OCI-LY3 (cell line): ENCODE measurements around the gene EME1.

Experiments used
- H2AFZ ChIP-seq: fragments of 200-600, 300-600 bp; shearing (Covaris generic); 2 replicates; pipeline ENCODE4 v1.6.0; 2014; ENCODE audit warnings: antibody characterized with exemption, low read depth, low read length
- H3K27ac ChIP-seq: fragments of 200-600, 300-600 bp; sonication (generic); 2 replicates; pipeline ENCODE4 v1.5.1; 2014; ENCODE audit warnings: mild to moderate bottlenecking, low read length, moderate library complexity, mixed read lengths
- H3K27me3 ChIP-seq: fragments of 200-600, 300-600 bp; sonication (generic); 2 replicates; pipeline ENCODE4 v1.6.1; 2014; ENCODE audit warnings: low read depth, low read length, mixed read lengths
- H3K36me3 ChIP-seq: fragments of 200-600, 300-600 bp; sonication (generic); replicated peaks from 2 replicates; pipeline ENCODE3; 2014; ENCODE audit warnings: low read depth, low read length, mixed read lengths
- H3K4me1 ChIP-seq: fragments of 300-600, 200-600 bp; sonication (generic); 2 replicates; pipeline ENCODE4 v1.6.1; 2014; ENCODE audit warnings: low read length, mixed read lengths
- H3K4me2 ChIP-seq: fragments of 200-600, 300-600 bp; sonication (generic); 2 replicates; pipeline ENCODE4 v1.6.1; 2014; ENCODE audit warnings: low read length, mixed read lengths
- H3K4me3 ChIP-seq: fragments of 300-600, 200-600 bp; sonication (generic); 2 replicates; pipeline ENCODE4 v1.5.1; 2014; ENCODE audit warnings: antibody characterized with exemption, mild to moderate bottlenecking, low read length, moderate library complexity
- H3K79me2 ChIP-seq: fragments of 300-600, 200-600 bp; shearing (Covaris generic); 2 replicates; pipeline ENCODE4 v1.6.1; 2014; ENCODE audit warnings: mild to moderate bottlenecking, low read length, mixed read lengths
- H3K9ac ChIP-seq: fragments of 300-600, 200-600 bp; shearing (Covaris generic); 2 replicates; pipeline ENCODE4 v1.6.0; 2014; ENCODE audit warnings: mild to moderate bottlenecking, low read length, moderate library complexity
- H3K9me3 ChIP-seq: fragments of 200-600, 300-600 bp; shearing (Covaris generic); 2 replicates; pipeline ENCODE4 v1.6.1; 2014; ENCODE audit warnings: low read length, mixed read lengths; ENCODE audit not compliant: insufficient read depth
- H4K20me1 ChIP-seq: fragments of 200-600, 300-600 bp; sonication (generic); 2 replicates; pipeline ENCODE4 v1.6.1; 2016; ENCODE audit warnings: low read length, mixed read lengths; ENCODE audit not compliant: insufficient read depth
- EZH2phosphoT487 ChIP-seq: fragments of 200-600 bp; shearing (Covaris generic); IDR thresholded peaks from 2 replicates; pipeline ENCODE4 v1.6.1; 2018; ENCODE audit warnings: antibody characterized with exemption, mixed run types, low read depth
- TF ChIP-seq, protein P1 (sequence below): fragments of 200-600, 300-600 bp; sonication (generic); IDR thresholded peaks from 2 replicates; pipeline ENCODE4 v1.5.1; 2014; ENCODE audit warnings: antibody characterized with exemption, low read length, low read depth

EME1 gene

DNA sequence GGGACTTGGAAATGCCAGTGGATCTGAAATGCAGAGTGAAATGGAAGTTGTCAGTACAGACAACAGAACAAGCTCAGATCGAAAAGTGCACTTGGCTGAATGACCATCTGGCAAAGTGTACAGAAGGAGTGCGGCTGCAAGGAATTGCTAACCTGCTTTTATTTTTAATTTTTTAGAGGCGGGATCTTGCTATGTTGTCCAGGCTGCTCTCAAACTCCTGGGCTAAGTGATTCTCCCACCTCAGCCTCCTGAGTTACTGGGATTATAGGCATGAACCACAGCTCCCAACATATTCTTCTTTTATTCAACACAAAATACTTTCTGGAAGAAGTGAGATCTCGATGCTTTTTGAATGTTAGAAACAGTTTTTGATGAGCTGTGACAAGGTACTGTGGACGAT, 20.7 kb downstream of the EME1 start:
- Histone ChIP-seq H2AFZ (no peak overlapping the region), H3K27ac (no peak overlapping the region), H3K27me3 (no peaks in the 10 kb centered on the region), H3K4me3 (no peak overlapping the region), H3K9ac (no peak overlapping the region), H3K79me2 (peaks cover 56% of the 10 kb centered on the region), H3K9me3 (no peaks in the 10 kb centered on the region), H4K20me1 (peaks cover 13% of the 10 kb centered on the region; the same call in 1 of the 2 replicates), H3K4me2 (no peak overlapping the region), H3K4me1 (peaks cover 34% of the 10 kb centered on the region), H3K36me3 (peaks cover 65% of the 10 kb centered on the region)
- TF ChIP-seq EZH2phosphoT487: no peak
- TF ChIP-seq, protein P1, sequence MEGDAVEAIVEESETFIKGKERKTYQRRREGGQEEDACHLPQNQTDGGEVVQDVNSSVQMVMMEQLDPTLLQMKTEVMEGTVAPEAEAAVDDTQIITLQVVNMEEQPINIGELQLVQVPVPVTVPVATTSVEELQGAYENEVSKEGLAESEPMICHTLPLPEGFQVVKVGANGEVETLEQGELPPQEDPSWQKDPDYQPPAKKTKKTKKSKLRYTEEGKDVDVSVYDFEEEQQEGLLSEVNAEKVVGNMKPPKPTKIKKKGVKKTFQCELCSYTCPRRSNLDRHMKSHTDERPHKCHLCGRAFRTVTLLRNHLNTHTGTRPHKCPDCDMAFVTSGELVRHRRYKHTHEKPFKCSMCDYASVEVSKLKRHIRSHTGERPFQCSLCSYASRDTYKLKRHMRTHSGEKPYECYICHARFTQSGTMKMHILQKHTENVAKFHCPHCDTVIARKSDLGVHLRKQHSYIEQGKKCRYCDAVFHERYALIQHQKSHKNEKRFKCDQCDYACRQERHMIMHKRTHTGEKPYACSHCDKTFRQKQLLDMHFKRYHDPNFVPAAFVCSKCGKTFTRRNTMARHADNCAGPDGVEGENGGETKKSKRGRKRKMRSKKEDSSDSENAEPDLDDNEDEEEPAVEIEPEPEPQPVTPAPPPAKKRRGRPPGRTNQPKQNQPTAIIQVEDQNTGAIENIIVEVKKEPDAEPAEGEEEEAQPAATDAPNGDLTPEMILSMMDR: no peak

DNA sequence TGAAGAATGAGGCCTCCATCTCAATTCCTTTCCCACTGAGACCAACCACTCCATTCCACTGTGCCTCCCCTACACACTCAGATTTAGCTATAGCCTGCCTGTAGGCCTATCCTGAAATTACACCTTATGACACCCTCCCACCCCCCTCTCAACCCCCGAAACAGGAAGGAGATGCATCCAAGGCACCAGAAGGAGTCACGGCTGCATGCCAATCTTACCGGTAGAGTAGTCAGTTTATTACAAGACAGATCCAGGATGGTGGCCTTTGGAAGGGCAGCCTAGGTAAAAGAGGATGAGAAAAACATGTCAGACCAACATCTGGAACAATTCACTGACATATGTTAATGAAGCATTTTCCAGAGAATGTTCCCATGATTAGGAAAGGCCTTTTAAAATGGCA, 21.7 kb downstream of the EME1 start:
- H3K9ac ChIP-seq: no peak overlapping the region
- H3K9me3 ChIP-seq: no peaks in the 10 kb centered on the region
- no peak overlapping the region for H3K4me3 ChIP-seq
- no peak overlapping the region for H3K4me2 ChIP-seq
- peaks cover 34% of the 10 kb centered on the region for H3K4me1 ChIP-seq
- no peak overlapping the region for H3K27ac ChIP-seq
- TF ChIP-seq EZH2phosphoT487: no peak
- TF ChIP-seq, protein P1: no peak
- peaks cover 55% of the 10 kb centered on the region for H3K36me3 ChIP-seq
- no peaks in the 10 kb centered on the region for H3K27me3 ChIP-seq
- H3K79me2 ChIP-seq: peaks cover 56% of the 10 kb centered on the region
- H2AFZ ChIP-seq: no peak overlapping the region
- H4K20me1 ChIP-seq: peaks cover 13% of the 10 kb centered on the region; the same call in 1 of the 2 replicates

DNA sequence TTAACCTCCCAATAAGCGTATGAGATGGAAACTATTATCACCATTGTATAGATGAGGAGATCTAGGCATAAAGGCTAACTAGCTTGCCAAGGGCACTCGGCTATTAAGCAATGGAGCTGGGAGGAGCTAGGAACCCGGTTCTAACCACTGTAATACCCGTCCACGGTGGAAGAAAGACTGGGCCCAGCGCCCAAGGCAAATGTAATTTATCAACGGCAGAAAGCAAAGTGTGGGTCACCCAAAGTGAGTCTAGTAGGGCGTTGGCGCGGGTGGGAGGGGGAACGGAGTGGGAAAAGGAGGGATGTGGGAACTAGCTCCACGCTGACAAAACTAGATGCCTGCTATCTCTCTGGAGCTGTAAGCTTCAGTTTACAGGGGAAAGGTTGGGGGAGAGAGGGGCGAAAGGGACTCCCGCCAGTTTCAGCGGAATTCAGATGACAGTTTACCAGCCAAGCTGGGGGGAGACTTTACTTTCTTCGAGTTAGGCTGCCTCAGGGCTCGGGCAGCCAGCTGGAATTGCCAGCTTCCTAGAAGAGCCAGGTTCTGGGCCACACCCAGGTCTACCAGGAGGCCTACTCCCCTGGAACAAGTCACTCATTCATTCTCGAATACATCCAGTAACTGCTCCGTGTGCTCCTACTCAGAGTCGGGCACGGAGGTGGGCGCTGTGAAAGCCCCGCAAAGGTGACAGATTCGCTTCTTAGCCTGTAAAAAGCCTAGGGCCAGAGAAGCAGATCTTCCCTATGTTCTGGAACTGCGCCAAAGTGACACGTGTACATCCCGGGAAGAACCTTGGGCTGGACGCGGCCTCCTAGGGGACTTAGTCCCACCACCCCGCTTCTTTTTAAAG, 23.5 kb downstream of the EME1 start:
- H3K9ac ChIP-seq: peak overlapping the region; percentile 96
- H2AFZ ChIP-seq: no peak overlapping the region
- H3K9me3 ChIP-seq: no peaks in the 10 kb centered on the region
- peaks cover 13% of the 10 kb centered on the region; the same call in 1 of the 2 replicates for H4K20me1 ChIP-seq
- H3K4me1 ChIP-seq: peaks cover 27% of the 10 kb centered on the region
- H3K27ac ChIP-seq: peak overlapping the region; percentile 51
- H3K79me2 ChIP-seq: peaks cover 47% of the 10 kb centered on the region
- H3K4me3 ChIP-seq: peak overlapping the region; percentile 97
- TF ChIP-seq, protein P1: no peak
- no peak for TF ChIP-seq EZH2phosphoT487
- peaks cover 42% of the 10 kb centered on the region for H3K36me3 ChIP-seq
- H3K27me3 ChIP-seq: no peaks in the 10 kb centered on the region
- peak overlapping the region; percentile 95 for H3K4me2 ChIP-seq

DNA sequence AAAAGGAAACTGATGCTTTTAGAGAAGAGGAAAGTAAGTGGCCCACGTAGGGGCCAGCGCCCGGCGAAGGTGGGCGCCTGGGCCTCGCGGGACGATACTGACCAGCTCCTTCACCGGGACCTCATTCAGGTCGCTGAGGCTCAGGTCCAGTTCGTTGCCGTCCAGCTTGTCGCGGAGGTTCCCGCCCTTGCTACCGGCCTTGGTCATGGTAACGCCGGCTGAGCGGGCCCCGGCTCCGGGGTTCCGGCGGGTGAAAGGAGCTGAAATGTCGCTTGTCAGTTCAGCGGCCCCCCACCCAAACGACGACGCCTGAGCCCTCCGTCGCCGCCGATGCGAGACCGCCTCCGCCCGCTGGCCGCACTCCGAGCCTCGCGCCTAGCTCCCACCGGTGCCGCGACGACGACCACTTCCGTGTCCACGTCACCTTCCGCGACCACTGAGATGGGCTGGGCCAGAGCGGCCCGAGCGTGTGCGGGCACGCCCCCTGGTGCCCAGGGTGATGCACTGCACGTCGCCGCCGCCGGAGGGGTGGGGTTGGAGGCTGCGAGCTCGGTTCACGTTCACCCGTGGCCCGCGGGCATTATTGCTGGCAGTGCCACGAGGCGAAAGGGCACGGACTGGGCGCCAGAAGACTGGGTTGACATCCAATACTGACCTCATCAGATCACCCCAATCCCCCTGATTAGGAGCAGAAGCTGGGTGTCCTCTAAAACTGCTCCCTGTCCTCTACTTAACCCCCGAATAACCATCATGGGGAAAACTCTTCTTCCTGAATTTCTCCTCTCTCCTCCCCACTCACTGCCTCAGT, 24.3 kb downstream of the EME1 start, which contains the start of gene LRRC59:
TSS of gene LRRC59 (minus strand) at position 413 of the 808 bp plus-strand sequence. CDS start at position 207, 206 bp downstream.
- Histone ChIP-seq H3K4me1 (peaks cover 18% of the 10 kb centered on the region), H3K27ac (peak within 1 kb of the TSS; percentile 51), H3K9me3 (no peaks in the 10 kb centered on the region), H3K36me3 (peaks cover 36% of the 10 kb centered on the region), H3K9ac (peak within 1 kb of the TSS; percentile 96), H4K20me1 (peaks cover 13% of the 10 kb centered on the region; the same call in 1 of the 2 replicates), H3K27me3 (no peaks in the 10 kb centered on the region), H3K79me2 (peaks cover 47% of the 10 kb centered on the region), H3K4me2 (peak within 1 kb of the TSS; percentile 95), H3K4me3 (peak within 1 kb of the TSS; percentile 97), H2AFZ (peak within 1 kb of the TSS; percentile 95)
- TF ChIP-seq, protein P1: peak; percentile 79
- TF ChIP-seq EZH2phosphoT487: no peak
